Measurements from ENCODE around the gene HDLBP.

HDLBP gene

GRCh38 chr2:241207151-241207550, 108.3 kb downstream of the HDLBP start:
- TF ChIP-seq, protein P1, sequence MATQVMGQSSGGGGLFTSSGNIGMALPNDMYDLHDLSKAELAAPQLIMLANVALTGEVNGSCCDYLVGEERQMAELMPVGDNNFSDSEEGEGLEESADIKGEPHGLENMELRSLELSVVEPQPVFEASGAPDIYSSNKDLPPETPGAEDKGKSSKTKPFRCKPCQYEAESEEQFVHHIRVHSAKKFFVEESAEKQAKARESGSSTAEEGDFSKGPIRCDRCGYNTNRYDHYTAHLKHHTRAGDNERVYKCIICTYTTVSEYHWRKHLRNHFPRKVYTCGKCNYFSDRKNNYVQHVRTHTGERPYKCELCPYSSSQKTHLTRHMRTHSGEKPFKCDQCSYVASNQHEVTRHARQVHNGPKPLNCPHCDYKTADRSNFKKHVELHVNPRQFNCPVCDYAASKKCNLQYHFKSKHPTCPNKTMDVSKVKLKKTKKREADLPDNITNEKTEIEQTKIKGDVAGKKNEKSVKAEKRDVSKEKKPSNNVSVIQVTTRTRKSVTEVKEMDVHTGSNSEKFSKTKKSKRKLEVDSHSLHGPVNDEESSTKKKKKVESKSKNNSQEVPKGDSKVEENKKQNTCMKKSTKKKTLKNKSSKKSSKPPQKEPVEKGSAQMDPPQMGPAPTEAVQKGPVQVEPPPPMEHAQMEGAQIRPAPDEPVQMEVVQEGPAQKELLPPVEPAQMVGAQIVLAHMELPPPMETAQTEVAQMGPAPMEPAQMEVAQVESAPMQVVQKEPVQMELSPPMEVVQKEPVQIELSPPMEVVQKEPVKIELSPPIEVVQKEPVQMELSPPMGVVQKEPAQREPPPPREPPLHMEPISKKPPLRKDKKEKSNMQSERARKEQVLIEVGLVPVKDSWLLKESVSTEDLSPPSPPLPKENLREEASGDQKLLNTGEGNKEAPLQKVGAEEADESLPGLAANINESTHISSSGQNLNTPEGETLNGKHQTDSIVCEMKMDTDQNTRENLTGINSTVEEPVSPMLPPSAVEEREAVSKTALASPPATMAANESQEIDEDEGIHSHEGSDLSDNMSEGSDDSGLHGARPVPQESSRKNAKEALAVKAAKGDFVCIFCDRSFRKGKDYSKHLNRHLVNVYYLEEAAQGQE (IDR thresholded peaks at IDR 0.05; ENCODE audit: insufficient replicate concordance, low read depth) = no peak
- TF ChIP-seq GABPA (IDR thresholded peaks at IDR 0.05; ENCODE audit: low read depth) (no peak), SPI1 (IDR thresholded peaks at IDR 0.05; ENCODE audit: borderline replicate concordance, low read depth) (no peak), POLR2AphosphoS5 (IDR thresholded peaks at IDR 0.05; ENCODE audit: low read depth) (no peak), CTCF (IDR thresholded peaks at IDR 0.05; ENCODE audit: insufficient read depth, low read length) (no peak)
- H3K27me3 ChIP-seq (ENCODE audit: insufficient read depth, poor library complexity, severe bottlenecking) = no peaks in the 10 kb centered on the region
- DNase-seq (ENCODE audit: low read depth in 1 of 2, low spot score in 1 of 2) = no peak
- H3K27ac ChIP-seq (replicated peaks) = no peak overlapping the region
- H3K4me3 ChIP-seq (replicated peaks; ENCODE audit: insufficient read depth, low read length) = no peak overlapping the region

DNA sequence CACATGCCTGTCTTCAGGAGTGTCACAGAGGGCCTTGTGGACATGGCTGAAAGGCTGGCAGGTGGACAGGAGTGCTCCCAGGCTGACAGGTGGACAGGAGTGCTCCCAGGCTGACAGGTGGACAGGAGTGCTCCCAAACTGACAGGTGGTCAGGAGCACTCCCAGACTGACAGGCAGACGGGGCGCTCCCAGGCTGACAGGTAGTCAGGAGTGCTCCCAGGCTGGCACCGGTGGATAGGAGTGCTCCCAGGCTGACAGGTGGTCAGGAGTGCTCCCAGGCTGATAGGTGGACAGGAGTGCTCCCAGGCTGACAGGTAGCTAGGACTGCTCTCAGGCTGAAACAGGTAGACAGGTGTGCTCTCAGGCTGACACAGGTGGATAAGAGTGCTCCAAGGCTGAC, 110.4 kb downstream of the HDLBP start:
- no peak for DNase-seq (ENCODE audit: low read depth in 1 of 2, low spot score in 1 of 2)
- no peak for TF ChIP-seq SPI1 (IDR thresholded peaks at IDR 0.05; ENCODE audit: borderline replicate concordance, low read depth)
- TF ChIP-seq CTCF (IDR thresholded peaks at IDR 0.05; ENCODE audit: insufficient read depth, low read length) = no peak
- TF ChIP-seq, protein P1 (IDR thresholded peaks at IDR 0.05; ENCODE audit: insufficient replicate concordance, low read depth) = no peak
- no peak for TF ChIP-seq POLR2AphosphoS5 (IDR thresholded peaks at IDR 0.05; ENCODE audit: low read depth)
- TF ChIP-seq GABPA (IDR thresholded peaks at IDR 0.05; ENCODE audit: low read depth) = no peak
- no peak overlapping the region for H3K4me3 ChIP-seq (replicated peaks; ENCODE audit: insufficient read depth, low read length)
- no peak overlapping the region for H3K27ac ChIP-seq (replicated peaks)
- no peaks in the 10 kb centered on the region for H3K27me3 ChIP-seq (ENCODE audit: insufficient read depth, poor library complexity, severe bottlenecking)

- Histone ChIP-seq H3K27ac (replicated peaks) (no peak overlapping the region), H3K27me3 (ENCODE audit: insufficient read depth, poor library complexity, severe bottlenecking) (no peaks in the 10 kb centered on the region), H3K4me3 (replicated peaks; ENCODE audit: insufficient read depth, low read length) (no peak overlapping the region)
- no peak for DNase-seq (ENCODE audit: low read depth in 1 of 2, low spot score in 1 of 2)
- TF ChIP-seq POLR2AphosphoS5 (IDR thresholded peaks at IDR 0.05; ENCODE audit: low read depth) (no peak), CTCF (IDR thresholded peaks at IDR 0.05; ENCODE audit: insufficient read depth, low read length) (no peak), GABPA (IDR thresholded peaks at IDR 0.05; ENCODE audit: low read depth) (no peak), SPI1 (IDR thresholded peaks at IDR 0.05; ENCODE audit: borderline replicate concordance, low read depth) (no peak)
- TF ChIP-seq, protein P1 (IDR thresholded peaks at IDR 0.05; ENCODE audit: insufficient replicate concordance, low read depth) = no peak
Observed at GRCh38 chr2:241204490-241204889, 111.0 kb downstream of the HDLBP start.

All from HL-60 (cell line).